Gastrocnemius medialis (tissue), 4 donors: ENCODE results near the gene TMIGD2. TPM values are rescaled to one million over a fixed set of nuclear protein-coding genes. Genes with fewer than 3 reads are reported as not detected.

Source experiments
- ATAC-seq, 2 donors: fragments of 150-250 bp; one replicate each; pipeline ENCODE4 v1.9.1; 2016
- DNase-seq, 2 donors: peaks; one replicate each; pipeline ENCODE4 v3.0.0-alpha.2; 2019
- H3K27ac ChIP-seq, 4 donors: fragments of 200-600 bp; sonication (generic); 1 replicate in 1 of 4; 2 replicates in 3 of 4; pipeline ENCODE4 v1.5.1; 2016 to 2018; ENCODE audit warnings: mild to moderate bottlenecking in 2 of 4, moderate library complexity in 1 of 4
- H3K27me3 ChIP-seq, 3 donors: fragments of 200-600 bp; sonication (generic) in 2 of 3; 1 replicate in 1 of 3; 2 replicates in 2 of 3; pipeline versions ENCODE4 v1.5.1 to v1.6.0; 2016 to 2019; ENCODE audit warnings: mild to moderate bottlenecking in 1 of 3, moderate library complexity in 1 of 3
- H3K36me3 ChIP-seq, 2 donors: fragments of 200-600 bp; sonication (generic) in 1 of 2; one replicate each; pipeline ENCODE4 v1.5.1; 2017 to 2018
- H3K4me1 ChIP-seq, 2 donors: fragments of 200-600 bp; sonication (generic) in 1 of 2; one replicate each; pipeline ENCODE4 v1.5.1; 2016 to 2017; ENCODE audit warnings: mild to moderate bottlenecking in 2 of 2
- H3K4me3 ChIP-seq, 4 donors: fragments of 200-600 bp; sonication (generic) in 3 of 4; 1 replicate in 1 of 4; 2 replicates in 3 of 4; pipeline ENCODE4 v1.5.1; 2016 to 2019; ENCODE audit warnings: mild to moderate bottlenecking in 2 of 4
- H3K9me3 ChIP-seq, 3 donors: fragments of 200-600 bp; sonication (generic) in 2 of 3; 1 replicate in 1 of 3; 2 replicates in 2 of 3; pipeline ENCODE4 v1.5.1; 2016 to 2019
- POLR2A ChIP-seq, 2 donors: fragments of 450-650 bp; IDR thresholded peaks; one replicate each; pipeline ENCODE4 v1.6.1; 2017; ENCODE audit warnings: antibody characterized with exemption in 2 of 2, mild to moderate bottlenecking in 2 of 2, moderate library complexity in 2 of 2
- in situ Hi-C, 4 donors: fragments of 200-750 bp; cut with MboI; loops; one replicate each; pipeline versions ENCODE4 v1.15.0 to v1.8.0; 2017; ENCODE audit warnings: low sequenced_read_pairs in 4 of 4
- intact Hi-C: fragments of 100-400 bp; cut with DNase I; formaldehyde crosslinking; loops from one replicate; pipeline ENCODE4 v1.15.1; 2023; ENCODE audit warnings: low total_unique reads
- total RNA-seq, 4 donors: library from RNA; depleted of rRNA; stranded (reverse); fragments of >200 nt; gene quantifications; one replicate each; pipeline versions ENCODE4 v1.1.0 to v1.2.3, GENCODE V29; 2016
- TF ChIP-seq, protein P1 (sequence below), 5 experiments: fragments of 450-650 bp in 3 of 5; fragments of 200-600 bp in 2 of 5; sonication (generic) in 2 of 5; IDR thresholded peaks in 4 of 5; conservative IDR thresholded peaks in 1 of 5; 1 replicate in 4 of 5; 2 replicates in 1 of 5; pipeline ENCODE4 v1.5.1; 2016 to 2019; ENCODE audit warnings: antibody characterized with exemption in 5 of 5, mild to moderate bottlenecking in 3 of 5, moderate library complexity in 3 of 5

Gene TMIGD2
- total RNA-seq, 4 donors from 2014 or later, result not detected

- no peaks in the 10 kb centered on the region for H3K36me3 ChIP-seq
- peaks cover 0 to 13% of the 10 kb centered on the region in 2 donors for H3K4me1 ChIP-seq
- H3K9me3 ChIP-seq, result no peaks in the 10 kb centered on the region
- peaks cover 11 to 17% (median 16%) of the 10 kb centered on the region in 3 donors for H3K27me3 ChIP-seq
- peak overlapping the region in 3 of 4 donors; percentile 46 to 54 (median 48) for H3K4me3 ChIP-seq
- ATAC-seq, result peak in 1 of 2 donors; percentile 9
- intact Hi-C loops, result no loop called here
- no peak for TF ChIP-seq POLR2A (IDR thresholded peaks at IDR 0.05)
- TF ChIP-seq, protein P1, sequence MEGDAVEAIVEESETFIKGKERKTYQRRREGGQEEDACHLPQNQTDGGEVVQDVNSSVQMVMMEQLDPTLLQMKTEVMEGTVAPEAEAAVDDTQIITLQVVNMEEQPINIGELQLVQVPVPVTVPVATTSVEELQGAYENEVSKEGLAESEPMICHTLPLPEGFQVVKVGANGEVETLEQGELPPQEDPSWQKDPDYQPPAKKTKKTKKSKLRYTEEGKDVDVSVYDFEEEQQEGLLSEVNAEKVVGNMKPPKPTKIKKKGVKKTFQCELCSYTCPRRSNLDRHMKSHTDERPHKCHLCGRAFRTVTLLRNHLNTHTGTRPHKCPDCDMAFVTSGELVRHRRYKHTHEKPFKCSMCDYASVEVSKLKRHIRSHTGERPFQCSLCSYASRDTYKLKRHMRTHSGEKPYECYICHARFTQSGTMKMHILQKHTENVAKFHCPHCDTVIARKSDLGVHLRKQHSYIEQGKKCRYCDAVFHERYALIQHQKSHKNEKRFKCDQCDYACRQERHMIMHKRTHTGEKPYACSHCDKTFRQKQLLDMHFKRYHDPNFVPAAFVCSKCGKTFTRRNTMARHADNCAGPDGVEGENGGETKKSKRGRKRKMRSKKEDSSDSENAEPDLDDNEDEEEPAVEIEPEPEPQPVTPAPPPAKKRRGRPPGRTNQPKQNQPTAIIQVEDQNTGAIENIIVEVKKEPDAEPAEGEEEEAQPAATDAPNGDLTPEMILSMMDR (IDR thresholded peaks at IDR 0.05 in 4 of 5, conservative IDR thresholded peaks at IDR 0.05 in 1 of 5), result no peak
- in situ Hi-C loops, result no loop called here
- peak overlapping the region in 1 of 4 donors; percentile 37 for H3K27ac ChIP-seq
- DNase-seq, result peak in 1 of 2 donors; percentile 51
Observed at GRCh38 chr19:4327252-4327876, 25.2 kb upstream of the TMIGD2 start.

GRCh38 chr19:4326837-4327251, 24.7 kb upstream of the TMIGD2 start:
- H3K4me3 ChIP-seq, result peak overlapping the region in 2 of 4 donors; percentile 13 to 54
- DNase-seq, result no peak
- intact Hi-C loops, result no loop called here

GRCh38 chr19:4326215-4326836, 24.1 kb upstream of the TMIGD2 start:
- ATAC-seq, result no peak
- Histone ChIP-seq H3K27me3 (peaks cover 11 to 17% (median 16%) of the 10 kb centered on the region in 3 donors), H3K4me1 (peaks cover 0 to 13% of the 10 kb centered on the region in 2 donors), H3K36me3 (no peaks in the 10 kb centered on the region), H3K4me3 (no peak overlapping the region), H3K9me3 (no peaks in the 10 kb centered on the region), H3K27ac (no peak overlapping the region)
- TF ChIP-seq, protein P1 (IDR thresholded peaks at IDR 0.05 in 4 of 5, conservative IDR thresholded peaks at IDR 0.05 in 1 of 5), result no peak
- TF ChIP-seq POLR2A (IDR thresholded peaks at IDR 0.05), result no peak
- in situ Hi-C loops, result no loop called here
- intact Hi-C loops, result no loop called here
- DNase-seq, result no peak

More at GRCh38 chr19:4326837-4327251, 24.7 kb upstream of the TMIGD2 start:
- Histone ChIP-seq H3K4me1 (peaks cover 0 to 13% of the 10 kb centered on the region in 2 donors), H3K27ac (no peak overlapping the region), H3K36me3 (no peaks in the 10 kb centered on the region), H3K9me3 (no peaks in the 10 kb centered on the region), H3K27me3 (peaks cover 11 to 17% (median 16%) of the 10 kb centered on the region in 3 donors)
- no peak for TF ChIP-seq POLR2A (IDR thresholded peaks at IDR 0.05)
- TF ChIP-seq, protein P1 (IDR thresholded peaks at IDR 0.05 in 4 of 5, conservative IDR thresholded peaks at IDR 0.05 in 1 of 5), result no peak
- in situ Hi-C loops, result no loop called here
- no peak for ATAC-seq

DNA sequence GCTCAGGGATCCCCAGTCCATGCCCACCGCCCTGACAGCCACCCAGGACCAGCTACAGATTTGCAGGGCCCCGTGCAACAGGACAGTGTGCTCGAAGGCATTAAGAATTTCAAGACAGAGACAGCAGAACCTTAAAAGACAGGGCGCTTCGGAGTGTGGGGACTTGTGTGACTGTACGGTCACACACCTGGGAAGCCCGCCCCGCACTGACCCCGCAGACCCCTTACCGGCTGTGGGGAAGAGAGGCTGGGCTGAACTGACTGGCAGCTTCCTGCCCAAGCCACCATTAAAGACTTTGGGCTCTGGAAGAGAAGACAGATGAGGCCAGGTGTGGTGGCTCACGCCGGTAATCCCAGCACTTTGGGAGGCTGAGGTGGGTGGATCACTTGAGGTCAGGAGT, 22.0 kb upstream of the TMIGD2 start:
- no peak for DNase-seq
- Histone ChIP-seq H3K4me1 (peaks cover 0 to 13% of the 10 kb centered on the region in 2 donors), H3K27me3 (peaks cover 11 to 17% (median 16%) of the 10 kb centered on the region in 3 donors), H3K4me3 (no peak overlapping the region), H3K36me3 (no peaks in the 10 kb centered on the region), H3K9me3 (no peaks in the 10 kb centered on the region), H3K27ac (no peak overlapping the region)
- intact Hi-C loops, result no loop called here
- no peak for ATAC-seq
- no peak for TF ChIP-seq POLR2A (IDR thresholded peaks at IDR 0.05)
- TF ChIP-seq, protein P1 (IDR thresholded peaks at IDR 0.05 in 4 of 5, conservative IDR thresholded peaks at IDR 0.05 in 1 of 5), result no peak
- in situ Hi-C loops, result no loop called here
